ENCODE data around the gene ZBTB46. TPM values are rescaled to one million over a fixed set of nuclear protein-coding genes. Genes with fewer than 3 reads are reported as not detected.

Gene ZBTB46
- polyA plus RNA-seq, 1 donor, result 18.1 TPM

DNA sequence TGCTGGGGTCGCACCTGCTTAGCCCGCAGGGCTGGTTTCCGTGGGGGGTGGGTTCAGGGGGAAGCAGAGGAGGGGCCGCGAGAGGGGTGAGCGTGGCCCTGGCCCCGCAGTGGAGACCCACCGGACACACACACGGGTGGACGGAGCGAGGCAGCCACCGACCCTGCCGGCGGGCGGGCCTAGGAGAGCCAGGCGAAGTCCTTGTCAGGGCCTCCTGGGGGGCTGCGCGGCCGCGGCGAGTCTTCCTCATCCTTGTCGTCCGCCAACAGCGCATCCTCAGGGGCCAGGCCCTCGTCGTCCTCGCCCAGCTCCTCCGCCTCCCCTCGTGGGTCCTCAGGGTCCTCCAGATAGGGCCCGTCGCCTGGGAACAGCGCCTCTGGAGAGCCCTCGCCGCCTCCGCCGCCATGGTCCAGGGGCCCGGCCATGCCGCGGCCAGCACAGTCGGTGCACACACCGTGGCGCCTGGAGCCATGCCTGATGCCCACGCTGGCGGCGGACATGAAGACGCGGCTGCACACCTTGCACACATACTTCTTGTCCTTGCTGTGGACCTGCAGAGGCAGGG, 84.2 kb downstream of the ZBTB46 start:
- DNase-seq (ENCODE audit: low read depth), result no peak

DNA sequence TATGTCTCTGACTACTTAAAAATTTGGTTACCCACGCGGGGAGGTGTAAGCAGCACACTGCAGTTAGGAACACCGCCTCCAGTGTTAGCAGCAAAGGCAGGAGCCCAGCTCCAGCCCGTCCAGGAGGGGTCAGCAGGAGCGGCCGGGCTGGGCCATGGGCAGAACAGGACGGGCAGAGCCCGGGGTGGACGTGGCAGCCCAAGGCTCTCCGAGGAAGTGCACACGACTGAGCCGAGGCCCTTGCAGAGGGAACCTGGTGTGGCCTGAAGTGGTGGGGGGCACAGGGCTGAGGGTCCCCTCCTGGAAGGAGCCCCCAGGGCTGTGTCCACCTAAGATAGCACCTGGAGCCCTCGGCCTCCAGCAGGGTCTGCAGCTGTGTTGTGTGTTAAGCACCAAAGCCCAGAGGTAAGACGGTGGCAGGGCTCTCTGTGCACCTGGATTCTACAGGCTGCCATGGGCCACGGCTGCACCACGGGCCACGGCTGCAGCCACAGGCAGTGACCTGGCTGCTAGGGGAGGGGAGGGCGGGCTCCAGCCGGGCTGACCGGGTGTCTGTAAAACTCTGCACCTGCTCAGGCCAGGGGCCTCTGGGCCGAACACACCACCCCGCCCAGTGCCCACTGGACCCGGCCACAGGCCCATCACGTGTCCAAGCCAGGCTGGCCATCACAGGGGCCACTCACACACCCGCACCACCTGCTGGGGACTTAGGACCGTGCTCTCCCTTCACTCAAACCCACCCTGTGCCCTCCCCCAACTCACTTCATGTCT, 84.9 kb downstream of the ZBTB46 start:
- DNase-seq (ENCODE audit: low read depth), result no peak

DNA sequence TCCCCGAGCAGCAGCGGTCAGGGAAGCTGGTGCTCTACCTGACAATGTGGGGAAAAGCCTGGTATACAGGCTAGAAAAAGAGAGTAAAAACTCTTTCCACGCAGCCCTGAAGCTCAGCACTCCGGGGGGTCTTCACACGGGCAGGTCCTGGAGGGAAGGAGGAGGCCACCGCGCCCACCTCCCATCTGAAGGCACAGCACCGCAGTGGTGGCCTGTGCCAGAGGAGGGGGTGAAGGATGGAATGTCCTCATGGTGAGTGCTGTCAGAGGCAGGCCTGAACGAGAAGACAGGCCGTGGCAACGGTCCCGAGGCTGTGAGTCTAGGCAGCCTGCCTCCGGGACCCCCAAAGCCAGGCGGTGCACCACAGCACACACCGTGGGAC, 85.6 kb downstream of the ZBTB46 start:
- DNase-seq (ENCODE audit: low read depth), result no peak

DNA sequence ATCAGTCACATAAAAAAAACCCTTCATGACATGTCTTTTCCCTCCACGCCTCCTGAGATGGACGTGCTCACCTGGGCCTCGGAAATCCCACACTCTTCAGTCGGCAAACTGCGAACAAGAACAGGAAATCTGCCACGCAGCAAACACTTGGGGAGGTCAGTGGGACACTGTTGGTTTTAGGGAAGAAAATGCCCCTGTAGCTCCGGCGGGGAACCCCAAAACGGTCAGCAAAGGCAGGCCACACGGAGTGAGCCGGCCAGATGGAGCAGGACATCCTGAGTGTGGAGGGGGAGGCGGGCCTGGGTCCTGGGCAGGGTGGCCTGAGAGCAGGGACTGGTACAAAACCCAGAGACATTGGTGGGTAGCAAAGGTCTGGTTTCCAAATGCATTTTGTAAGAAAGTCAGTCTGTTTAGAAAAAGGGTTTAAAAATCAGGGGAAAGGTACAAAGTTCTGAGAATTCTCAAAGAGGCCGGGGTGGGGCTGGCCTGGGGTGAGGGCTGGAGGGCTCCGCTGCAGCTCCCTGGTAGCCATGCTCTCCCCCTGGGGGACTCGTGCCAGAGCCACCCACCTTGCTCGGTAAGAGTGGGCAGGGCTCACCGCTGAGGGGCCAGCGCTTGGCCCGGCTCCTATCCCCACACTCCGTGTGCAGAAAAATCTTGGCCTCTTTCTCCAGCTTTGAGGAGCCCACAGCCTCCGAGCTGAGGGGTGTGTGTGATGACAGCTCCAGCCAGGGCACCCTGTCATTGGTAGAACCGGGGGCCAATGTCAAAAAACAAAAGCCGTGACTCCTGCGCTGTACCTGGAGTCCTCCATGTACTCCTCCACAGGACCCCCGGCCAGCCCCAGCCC, 86.3 kb downstream of the ZBTB46 start:
- DNase-seq (ENCODE audit: low read depth), result no peak

DNA sequence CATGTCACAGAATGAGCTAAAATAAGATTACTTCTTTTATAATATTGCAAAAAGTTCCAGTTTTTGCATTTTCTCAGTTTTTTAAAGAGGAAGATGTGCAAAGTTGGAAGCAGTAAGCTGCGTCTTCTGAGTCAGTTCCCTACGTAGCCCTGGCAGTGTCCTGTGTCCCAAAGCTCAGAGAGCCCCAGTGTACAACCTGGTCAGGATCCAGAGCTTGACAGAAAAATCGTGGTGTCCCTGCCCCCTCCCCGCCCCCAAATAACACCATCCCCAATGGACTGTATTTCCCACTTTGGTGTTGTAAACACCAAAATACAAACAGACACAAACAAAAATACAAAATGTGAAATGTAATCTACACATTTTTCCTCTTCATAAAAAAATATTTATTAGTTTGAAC, 86.9 kb downstream of the ZBTB46 start:
- no peak for DNase-seq (ENCODE audit: low read depth)

DNA sequence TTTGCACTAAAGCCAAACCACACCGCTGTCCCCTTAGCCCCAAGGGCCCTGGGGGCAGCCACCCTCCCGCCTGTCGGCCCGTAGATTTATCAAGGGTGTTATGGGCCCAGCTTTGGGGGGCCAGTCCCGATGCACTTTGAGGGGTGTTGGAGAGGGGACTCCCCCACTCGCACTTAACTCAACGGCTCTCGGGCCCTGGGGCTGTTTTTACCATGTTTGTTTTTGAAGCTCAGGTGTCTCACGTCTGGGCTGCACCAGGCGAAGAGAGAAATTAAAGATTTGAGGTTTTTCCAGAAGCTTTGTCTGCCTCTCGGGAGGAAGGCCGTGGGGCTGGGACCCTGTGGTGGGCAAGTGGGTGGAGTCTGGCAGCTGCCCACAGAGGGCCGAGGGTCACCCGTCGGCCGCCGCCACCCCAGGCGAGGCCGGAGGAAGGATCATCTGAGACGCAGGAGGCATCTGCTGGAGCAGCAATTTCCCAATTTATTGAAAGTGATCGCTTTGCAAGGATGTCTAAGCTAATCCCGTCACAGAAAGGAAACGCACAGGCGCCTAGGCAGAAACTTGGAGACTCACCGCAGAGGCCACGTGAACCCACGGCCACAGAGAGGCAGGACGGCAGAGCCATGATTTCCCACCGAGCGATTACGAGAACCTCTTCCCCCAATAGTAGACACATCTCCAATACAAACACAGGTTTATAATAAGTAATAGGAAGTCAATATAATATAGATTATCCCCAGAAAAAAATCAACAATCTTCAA, 87.7 kb downstream of the ZBTB46 start:
- DNase-seq (ENCODE audit: low read depth), result no peak

DNA sequence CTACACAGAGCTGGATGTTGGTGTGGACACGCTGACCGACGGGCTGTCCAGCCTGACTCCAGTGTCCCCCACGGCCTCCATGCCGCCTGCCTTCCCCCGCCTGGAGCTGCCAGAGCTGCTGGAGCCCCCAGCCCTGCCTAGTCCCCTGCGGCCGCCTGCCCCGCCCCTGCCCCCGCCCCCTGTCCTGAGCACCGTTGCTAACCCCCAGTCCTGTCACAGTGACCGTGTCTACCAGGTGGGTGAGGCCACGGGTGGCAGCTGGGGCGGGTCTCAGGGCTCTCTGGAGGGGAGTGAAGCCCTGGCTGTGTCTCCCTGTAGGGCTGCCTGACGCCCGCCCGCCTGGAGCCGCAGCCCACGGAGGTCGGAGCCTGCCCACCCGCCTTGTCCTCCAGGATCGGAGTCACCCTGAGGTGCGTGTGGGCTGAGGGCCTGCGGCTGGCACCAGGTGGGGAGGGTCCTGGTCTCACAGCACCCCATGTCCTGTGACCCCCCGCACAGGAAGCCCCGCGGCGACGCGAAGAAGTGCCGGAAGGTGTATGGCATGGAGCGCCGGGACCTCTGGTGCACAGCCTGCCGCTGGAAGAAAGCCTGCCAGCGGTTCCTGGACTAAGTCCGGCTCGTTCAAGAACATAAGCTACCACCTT, 88.6 kb downstream of the ZBTB46 start:
- DNase-seq (ENCODE audit: low read depth), result no peak

DNA sequence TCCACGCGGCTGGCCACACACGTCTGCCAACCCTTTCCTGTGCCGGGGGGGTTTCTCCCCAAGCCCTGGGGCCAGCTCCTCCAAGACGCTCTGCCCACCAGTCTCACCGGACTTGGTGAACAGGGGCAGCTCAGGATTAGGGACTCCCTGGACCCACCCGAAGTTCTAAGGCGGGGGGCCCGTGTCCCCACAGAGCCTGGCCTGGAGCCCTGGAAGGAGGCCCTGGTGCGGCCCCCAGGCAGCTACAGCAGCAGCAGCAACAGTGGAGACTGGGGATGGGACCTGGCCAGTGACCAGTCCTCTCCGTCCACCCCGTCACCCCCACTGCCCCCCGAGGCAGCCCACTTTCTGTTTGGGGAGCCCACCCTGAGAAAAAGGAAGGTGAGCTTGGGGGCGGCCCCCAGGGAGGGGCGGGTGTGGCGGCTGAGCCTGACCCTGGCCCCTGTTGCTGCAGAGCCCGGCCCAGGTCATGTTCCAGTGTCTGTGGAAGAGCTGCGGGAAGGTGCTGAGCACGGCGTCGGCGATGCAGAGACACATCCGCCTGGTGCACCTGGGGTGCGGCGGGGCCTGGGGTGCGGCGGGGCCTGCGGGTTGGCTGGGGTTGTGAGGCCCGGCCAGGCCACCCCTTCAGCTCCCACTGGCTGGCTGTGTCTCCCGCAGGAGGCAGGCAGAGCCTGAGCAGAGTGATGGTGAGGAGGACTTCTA, 89.2 kb downstream of the ZBTB46 start:
- no peak for DNase-seq (ENCODE audit: low read depth)

DNA sequence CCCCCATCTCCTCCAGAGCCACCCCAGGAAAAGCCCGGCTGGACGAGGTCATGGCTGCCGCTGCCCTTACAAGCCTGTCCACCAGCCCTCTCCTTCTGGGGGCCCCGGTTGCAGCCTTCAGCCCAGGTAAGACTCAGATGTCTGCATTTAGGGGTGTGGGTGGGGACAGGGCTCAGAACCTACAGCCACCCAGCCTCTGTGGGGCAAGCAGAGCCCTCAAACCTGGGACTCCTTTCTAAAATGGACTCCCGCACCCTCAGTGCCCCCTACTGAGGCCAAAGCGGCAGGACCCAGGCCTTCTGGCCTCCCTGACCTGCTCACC, 89.7 kb downstream of the ZBTB46 start:
- no peak for DNase-seq (ENCODE audit: low read depth)

DNA sequence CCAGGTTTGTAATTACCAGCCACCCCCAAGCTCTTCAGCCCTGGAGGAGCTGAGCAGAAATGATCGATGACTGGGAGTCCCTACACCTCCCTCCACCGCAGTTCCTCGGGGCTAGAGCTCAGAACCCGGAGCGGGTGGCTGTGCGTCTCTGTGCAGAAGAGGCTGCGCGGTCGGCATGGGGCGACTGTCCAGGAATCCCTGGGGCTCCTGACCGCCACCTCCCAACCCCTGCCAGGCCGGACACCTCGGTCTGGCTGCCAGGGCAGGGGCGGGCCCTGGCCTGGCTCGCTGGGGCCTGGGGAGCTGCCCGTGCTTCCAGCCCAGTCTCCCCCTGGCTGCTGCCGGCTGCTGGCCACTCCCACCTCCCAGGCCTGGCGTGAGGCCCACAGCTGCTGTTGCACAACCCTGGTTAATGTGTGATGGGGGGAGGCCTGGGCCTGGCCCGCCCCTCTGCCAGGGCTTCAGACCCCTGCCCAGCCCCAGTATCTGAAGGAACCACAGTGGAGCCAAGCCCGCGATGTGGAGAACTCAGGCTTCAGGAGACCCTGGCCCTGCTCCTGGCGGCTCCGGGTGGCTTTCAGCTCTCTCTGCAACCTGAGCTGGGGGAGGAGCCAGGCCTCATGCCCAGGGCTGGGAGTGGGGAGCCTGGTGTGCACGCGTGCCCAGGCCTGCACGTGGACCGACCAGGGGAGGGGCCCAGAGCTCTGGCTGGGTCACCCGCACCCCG, 90.3 kb downstream of the ZBTB46 start:
- DNase-seq (ENCODE audit: low read depth), result peak; percentile 67

DNA sequence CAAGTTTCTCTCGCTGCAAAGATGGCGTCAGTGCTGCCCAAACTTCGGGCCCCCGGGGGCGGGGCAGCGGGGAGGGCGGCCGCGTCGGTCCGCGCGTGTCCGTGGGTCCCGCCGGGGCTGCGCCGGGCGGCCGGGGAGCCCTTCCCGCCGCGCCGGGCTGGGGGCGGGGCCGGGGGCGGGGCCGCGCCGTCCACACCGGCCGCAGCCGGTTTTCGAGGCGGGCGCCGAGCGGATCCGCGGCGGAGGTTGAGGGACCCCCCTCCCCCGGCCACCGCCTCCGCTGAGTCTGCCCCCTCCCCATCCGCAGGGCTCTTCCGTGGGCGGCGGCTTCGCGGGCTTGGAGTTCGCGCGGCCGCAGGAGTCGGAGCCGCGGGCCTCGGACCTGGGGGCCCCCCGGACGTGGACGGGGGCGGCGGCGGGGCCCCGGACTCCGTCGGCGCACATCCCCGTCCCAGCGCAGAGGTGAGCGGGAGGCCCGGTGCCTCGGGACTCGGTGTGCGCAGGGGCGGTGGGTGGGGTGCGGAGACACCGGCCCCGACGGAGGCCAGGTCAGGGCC, 90.9 kb downstream of the ZBTB46 start:
- no peak for DNase-seq (ENCODE audit: low read depth)

DNA sequence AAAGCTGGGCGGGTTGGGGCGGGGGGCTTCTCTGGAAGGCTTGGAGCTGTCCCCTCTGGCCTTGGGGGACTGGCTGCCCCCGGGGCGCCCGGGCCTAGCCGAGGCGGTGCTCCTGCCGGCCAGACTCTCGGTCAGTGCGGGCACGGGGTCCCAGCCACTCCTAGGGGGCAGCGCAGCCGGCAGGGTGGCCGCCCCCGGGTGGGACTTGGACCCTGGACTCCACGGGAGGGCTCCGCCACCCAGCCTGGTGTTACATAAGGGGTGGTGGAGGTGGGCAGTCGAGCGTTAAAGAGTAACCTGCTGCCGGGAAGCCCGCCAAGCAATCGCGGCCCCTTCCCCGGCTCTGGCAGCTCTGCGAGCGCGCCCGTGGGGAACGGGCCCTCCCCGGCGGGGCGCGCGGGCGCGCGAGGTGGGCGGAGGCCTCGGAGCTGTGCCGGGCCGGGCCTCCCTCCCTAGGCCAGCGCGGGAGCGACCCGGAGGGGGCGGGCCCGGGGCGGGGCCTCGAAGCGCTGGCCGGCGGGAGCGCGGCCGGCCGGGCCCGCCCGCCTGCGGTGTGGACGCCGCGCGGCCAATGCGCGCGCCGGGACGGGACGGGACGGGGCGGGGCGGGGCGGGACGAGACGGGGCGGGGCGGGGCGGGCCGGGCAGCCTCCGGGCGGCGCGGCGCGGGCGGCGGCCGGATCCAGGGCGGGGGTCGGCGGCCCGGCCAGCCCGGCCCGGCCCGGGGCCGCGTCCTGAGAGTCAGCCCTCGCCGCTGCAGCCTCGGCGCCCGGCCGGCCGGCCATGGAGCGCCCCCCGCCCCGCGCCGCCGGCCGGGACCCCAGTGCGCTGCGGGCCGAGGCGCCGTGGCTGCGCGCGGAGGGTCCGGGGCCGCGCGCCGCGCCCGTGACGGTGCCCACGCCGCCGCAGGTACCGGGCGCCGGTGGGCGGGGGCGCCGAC, 91.7 kb downstream of the ZBTB46 start, which contains the start of gene SLC2A4RG:
Gene SLC2A4RG (plus strand): TSS at position 647 of the 940 bp plus-strand sequence. CDS start 137 bp downstream, at position 784.
- DNase-seq (ENCODE audit: low read depth), result peak; percentile 82

DNA sequence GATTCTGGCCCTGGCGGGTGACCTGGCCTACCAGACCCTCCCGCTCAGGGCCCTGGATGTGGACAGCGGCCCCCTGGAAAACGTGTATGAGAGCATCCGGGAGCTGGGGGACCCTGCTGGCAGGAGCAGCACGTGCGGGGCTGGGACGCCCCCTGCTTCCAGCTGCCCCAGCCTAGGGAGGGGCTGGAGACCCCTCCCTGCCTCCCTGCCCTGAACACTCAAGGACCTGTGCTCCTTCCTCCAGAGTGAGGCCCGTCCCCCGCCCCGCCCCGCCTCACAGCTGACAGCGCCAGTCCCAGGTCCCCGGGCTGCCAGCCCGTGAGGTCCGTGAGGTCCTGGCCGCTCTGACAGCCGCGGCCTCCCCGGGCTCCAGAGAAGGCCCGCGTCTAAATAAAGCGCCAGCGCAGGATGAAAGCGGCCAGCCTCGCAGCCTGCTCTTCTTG, 92.4 kb downstream of the ZBTB46 start:
- no peak for DNase-seq (ENCODE audit: low read depth)

DNA sequence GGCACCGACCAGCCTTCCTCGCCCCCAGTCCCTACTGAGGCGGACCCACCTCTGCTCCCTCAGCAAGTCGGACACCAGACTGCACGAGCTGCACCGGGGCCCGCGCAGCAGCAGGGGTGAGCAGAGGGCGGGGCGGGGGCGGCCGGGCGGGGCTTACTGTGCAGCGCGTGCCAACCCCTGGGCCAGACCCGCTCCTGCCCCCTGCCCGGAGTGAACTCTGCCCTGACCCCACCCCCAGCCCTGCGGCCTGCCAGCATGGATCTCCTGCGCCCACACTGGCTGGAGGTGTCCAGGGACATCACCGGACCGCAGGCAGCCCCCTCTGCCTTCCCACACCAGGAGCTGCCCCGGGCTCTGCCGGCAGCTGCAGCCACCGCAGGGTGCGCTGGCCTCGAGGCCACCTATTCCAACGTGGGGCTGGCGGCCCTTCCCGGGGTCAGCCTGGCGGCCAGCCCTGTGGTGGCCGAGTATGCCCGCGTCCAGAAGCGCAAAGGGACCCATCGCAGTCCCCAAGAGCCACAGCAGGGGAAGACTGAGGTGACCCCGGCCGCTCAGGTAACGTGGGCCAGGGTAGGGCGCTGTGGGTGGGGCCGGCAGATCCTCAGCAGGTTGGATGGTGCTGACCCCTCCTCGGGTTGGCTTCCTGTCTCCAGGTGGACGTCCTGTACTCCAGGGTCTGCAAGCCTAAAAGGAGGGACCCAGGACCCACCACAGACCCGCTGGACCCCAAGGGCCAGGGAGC, 92.9 kb downstream of the ZBTB46 start:
- DNase-seq (ENCODE audit: low read depth), result no peak

DNA sequence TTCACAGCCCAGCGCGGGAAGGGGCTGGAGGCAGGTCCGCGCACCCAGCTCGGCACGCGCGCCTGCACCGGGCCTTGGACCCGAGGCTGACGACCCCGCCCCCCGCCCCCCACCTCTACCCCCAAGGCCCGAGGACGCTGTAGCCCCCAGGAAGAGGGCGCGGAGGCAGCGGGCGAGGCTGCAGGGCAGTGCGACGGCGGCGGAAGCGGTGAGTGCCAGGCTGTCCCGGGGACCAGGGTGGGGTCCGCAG, 93.4 kb downstream of the ZBTB46 start:
- DNase-seq (ENCODE audit: low read depth), result no peak

DNA sequence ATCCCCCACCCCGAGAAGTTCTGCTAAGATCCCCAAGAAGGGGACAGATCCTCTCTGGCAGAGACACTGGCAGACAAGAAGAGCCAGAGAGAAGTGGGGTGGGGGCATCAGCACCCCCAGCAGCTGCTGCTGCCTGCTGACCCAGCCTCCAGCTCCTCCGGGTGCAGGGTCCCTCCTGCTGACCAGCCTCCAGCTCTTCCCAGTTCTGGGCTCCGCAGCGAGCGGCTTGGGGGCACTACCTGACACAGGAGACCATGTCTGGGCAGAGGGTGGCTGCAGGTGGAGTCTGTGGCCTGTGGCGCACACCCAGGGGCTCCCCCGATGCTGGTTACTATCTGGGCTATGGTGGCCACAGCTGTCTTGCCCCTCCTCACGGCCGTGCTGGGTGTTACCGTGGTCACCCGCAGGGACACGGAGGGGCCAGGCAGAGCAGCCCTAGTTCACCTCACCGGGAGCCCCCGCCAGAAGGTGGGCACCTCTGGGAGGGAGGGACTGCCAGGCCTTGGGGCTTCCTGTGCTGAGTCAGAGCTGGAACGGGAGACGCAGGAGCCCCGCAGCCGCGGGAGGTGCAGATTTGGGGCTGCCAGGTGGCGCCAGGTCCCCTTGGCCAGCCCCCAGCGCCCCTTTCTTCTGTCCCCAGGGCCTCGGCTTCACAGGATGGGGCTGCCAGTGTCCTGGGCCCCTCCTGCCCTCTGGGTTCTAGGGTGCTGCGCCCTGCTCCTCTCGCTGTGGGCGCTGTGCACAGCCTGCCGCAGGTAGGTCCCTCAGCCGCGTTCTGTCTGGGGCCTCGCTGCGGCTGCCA, 94.0 kb downstream of the ZBTB46 start:
- DNase-seq (ENCODE audit: low read depth), result no peak
